Caco-2 (cell line): ENCODE data around the gene MARS1. TPM values are rescaled to one million over a fixed set of nuclear protein-coding genes. Genes with fewer than 3 reads are reported as not detected.

Experiments
- BruUV-seq: library from RNA; stranded (reverse); fragments of 400-500 nt; replicated peaks from 2 replicates; lab custom pipeline; 2021; lab: Mats Ljungman, UMichigan
- CTCF ChIA-PET: fragments of 300-600 bp; sonication (Branson Sonifier 250); formaldehyde crosslinking; loops from one replicate; lab custom pipeline; 2022; ENCODE audit warnings: antibody characterized with exemption; lab: Charles Lee
- POLR2A ChIA-PET: fragments of 300-600 bp; sonication (Branson Sonifier 250); formaldehyde crosslinking; loops from one replicate; lab custom pipeline; 2022; ENCODE audit warnings: antibody characterized with exemption; lab: Charles Lee
- DNase-seq, 2 experiments: peaks; one replicate each; pipeline versions ENCODE4 v3.0.0 to v3.0.0-alpha.2; 2020 to 2022
- H3K27me3 ChIP-seq: replicated peaks from 2 replicates; pipeline ENCODE4 v1.6.0; 2011; ENCODE audit warnings: low read length; ENCODE audit not compliant: control insufficient read depth, insufficient read depth
- H3K36me3 ChIP-seq: 2 replicates; pipeline ENCODE4 v1.5.1; 2011; ENCODE audit warnings: low read length; ENCODE audit not compliant: control insufficient read depth, insufficient read depth
- H3K4me1 ChIP-seq: fragments of 250-450 bp; sonication (Bioruptor Pico); 2 replicates; pipeline ENCODE4 v1.5.1; 2020; ENCODE audit warnings: mild to moderate bottlenecking
- H3K4me3 ChIP-seq: 2 replicates; pipeline ENCODE4 v1.5.1; 2011; ENCODE audit warnings: low read depth, mild to moderate bottlenecking, control low read depth, low read length
- H3K9me3 ChIP-seq: fragments of 250-450 bp; sonication (Bioruptor Pico); 2 replicates; pipeline ENCODE4 v1.5.1; 2020; ENCODE audit warnings: mild to moderate bottlenecking, moderate library complexity
- H3K27ac Mint-ChIP-seq: one replicate; pipeline ENCODE4 v1.8.0; 2022; ENCODE audit warnings: mixed read lengths; ENCODE audit not compliant: unreplicated experiment
- H3K27me3 Mint-ChIP-seq: one replicate; pipeline ENCODE4 v1.8.0; 2022; ENCODE audit warnings: mixed read lengths; ENCODE audit not compliant: insufficient read depth, unreplicated experiment
- H3K36me3 Mint-ChIP-seq: one replicate; pipeline ENCODE4 v1.8.0; 2022; ENCODE audit warnings: mild to moderate bottlenecking, mixed read lengths; ENCODE audit not compliant: insufficient read depth, unreplicated experiment
- H3K4me1 Mint-ChIP-seq: one replicate; pipeline ENCODE4 v1.8.0; 2022; ENCODE audit warnings: low read depth, mixed read lengths; ENCODE audit not compliant: unreplicated experiment
- H3K4me3 Mint-ChIP-seq: one replicate; pipeline ENCODE4 v1.8.0; 2022; ENCODE audit warnings: mild to moderate bottlenecking, moderate library complexity, mixed read lengths; ENCODE audit not compliant: unreplicated experiment
- H3K9me3 Mint-ChIP-seq: one replicate; pipeline ENCODE4 v1.8.0; 2022; ENCODE audit warnings: mixed read lengths; ENCODE audit not compliant: unreplicated experiment
- CTCF ChIP-seq, 2 experiments: fragments of 200-600 bp in 1 of 2; IDR thresholded peaks; 1 replicate in 1 of 2; 2 replicates in 1 of 2; pipeline versions ENCODE4 v1.5.1 to v1.8.0; 2011 to 2022; ENCODE audit warnings: antibody characterized with exemption in 1 of 2, control low read depth in 1 of 2, inconsistent platforms in 1 of 2, low read depth in 1 of 2, low read length in 1 of 2, mild to moderate bottlenecking in 1 of 2, moderate library complexity in 1 of 2; ENCODE audit not compliant: insufficient read depth in 1 of 2, severe bottlenecking in 1 of 2, unreplicated experiment in 1 of 2
- intact Hi-C: fragments of 100-400 bp; cut with micrococcal nuclease; formaldehyde crosslinking; loops from one replicate; pipeline ENCODE4 v1.10.0; 2022; ENCODE audit not compliant: unreplicated experiment
- total RNA-seq: library from RNA; stranded (reverse); gene quantifications from 2 replicates; pipeline ENCODE4 v1.2.3, GENCODE V29; 2022

Gene MARS1
- total RNA-seq, 1 experiment from 2014 or later: 583 TPM

- BruUV-seq: no TSS peak
- peaks cover 3% of the 10 kb centered on the region for H3K27me3 ChIP-seq
- H3K4me1 ChIP-seq: peaks cover 9% of the 10 kb centered on the region; the same call in 1 of the 2 replicates
- ChIA-PET POLR2A (interaction anchor here (0.6 to 1.8 kb wide), 2 partner anchors 23 to 217 kb away, joined by 7 to 8 read pairs; no protein-coding TSS in a partner anchor), CTCF (interaction anchor here (0.5 to 1.0 kb wide), 4 partner anchors 25 to 357 kb away, joined by 3 to 4 read pairs (median 3); no protein-coding TSS in a partner anchor)
- H3K9me3 ChIP-seq: no peaks in the 10 kb centered on the region
- no peaks in the 10 kb centered on the region for H3K9me3 Mint-ChIP-seq
- TF ChIP-seq CTCF (IDR thresholded peaks at IDR 0.05; ENCODE audit: insufficient read depth in 1 of 2, low read depth in 1 of 2, low read length in 1 of 2, severe bottlenecking in 1 of 2, unreplicated experiment in 1 of 2): no peak
- H3K27ac Mint-ChIP-seq: peak overlapping the region; percentile 96
- no peak for DNase-seq
- H3K36me3 ChIP-seq: 0 out of 2 replicates have a peak, but pooled peaks cover 1% of the 10 kb centered on the region
- peaks cover 17% of the 10 kb centered on the region for H3K27me3 Mint-ChIP-seq
- intact Hi-C loops: loop anchor here (2.0 kb wide), 1 partner anchor 23 kb away; the partner anchor contains the start of gene MBD6
- H3K4me3 ChIP-seq: peak overlapping the region; percentile 77
- peaks cover 15% of the 10 kb centered on the region for H3K36me3 Mint-ChIP-seq
- peak overlapping the region; percentile 97 for H3K4me3 Mint-ChIP-seq
- H3K4me1 Mint-ChIP-seq: peaks cover 10% of the 10 kb centered on the region
Observed at GRCh38 chr12:57545809-57546437, 58.1 kb downstream of the MARS1 start.

GRCh38 chr12:57546438-57547287 lies 58.8 kb downstream of the MARS1 start, which contains the start of gene DCTN2:
Gene DCTN2 (minus strand): TSS chr12:57547192. CDS start chr12:57547063, 129 bp downstream.
- BruUV-seq: no TSS peak
- CTCF ChIA-PET: interaction anchor here (0.5 to 1.0 kb wide), 6 partner anchors 24 to 358 kb away, joined by 3 to 4 read pairs (median 3); partner anchors contain the start of gene OS9
- peak in 1 of 2 experiments; percentile 7 for TF ChIP-seq CTCF (IDR thresholded peaks at IDR 0.05; ENCODE audit: insufficient read depth in 1 of 2, low read depth in 1 of 2, low read length in 1 of 2, severe bottlenecking in 1 of 2, unreplicated experiment in 1 of 2)
- H3K9me3 Mint-ChIP-seq: no peaks in the 10 kb centered on the region
- intact Hi-C loops: loop anchor here (2.0 kb wide), 1 partner anchor 24 kb away; the partner anchor contains the start of gene MBD6
- Histone ChIP-seq H3K9me3 (no peaks in the 10 kb centered on the region), H3K4me3 (peak within 1 kb of the TSS; percentile 77), H3K36me3 (0 out of 2 replicates have a peak, but pooled peaks cover 1% of the 10 kb centered on the region), H3K4me1 (peaks cover 9% of the 10 kb centered on the region; the same call in 1 of the 2 replicates), H3K27me3 (peaks cover 3% of the 10 kb centered on the region)
- H3K36me3 Mint-ChIP-seq: peaks cover 15% of the 10 kb centered on the region
- peak within 1 kb of the TSS; percentile 97 for H3K4me3 Mint-ChIP-seq
- peak within 1 kb of the TSS; percentile 96 for H3K27ac Mint-ChIP-seq
- H3K27me3 Mint-ChIP-seq: peaks cover 22% of the 10 kb centered on the region
- DNase-seq: peak; percentile 96 to 97
- POLR2A ChIA-PET: interaction anchor here (0.6 to 1.8 kb wide), 4 partner anchors 14 to 217 kb away, joined by 3 to 8 read pairs (median 6); partner anchors contain the start of gene DDIT3
- H3K4me1 Mint-ChIP-seq: peaks cover 10% of the 10 kb centered on the region
